Melanocyte of skin (primary cell): ENCODE measurements around the gene TACC2. TPM values are rescaled to one million over a fixed set of nuclear protein-coding genes. Genes with fewer than 3 reads are reported as not detected.

ENCODE experiments used
- small RNA-seq, 2 donors: library from RNA; depleted of rRNA; stranded (forward); fragments of <200 nt; gene quantifications; one replicate each; pipeline ENCODE3, GENCODE V24; 2012
- total RNA-seq, 2 donors: library from RNA; depleted of rRNA; stranded (reverse); fragments of >200 nt; gene quantifications; 2 replicates each; pipeline ENCODE4 v1.2.3, GENCODE V29; 2012

The TACC2 gene, protein sequence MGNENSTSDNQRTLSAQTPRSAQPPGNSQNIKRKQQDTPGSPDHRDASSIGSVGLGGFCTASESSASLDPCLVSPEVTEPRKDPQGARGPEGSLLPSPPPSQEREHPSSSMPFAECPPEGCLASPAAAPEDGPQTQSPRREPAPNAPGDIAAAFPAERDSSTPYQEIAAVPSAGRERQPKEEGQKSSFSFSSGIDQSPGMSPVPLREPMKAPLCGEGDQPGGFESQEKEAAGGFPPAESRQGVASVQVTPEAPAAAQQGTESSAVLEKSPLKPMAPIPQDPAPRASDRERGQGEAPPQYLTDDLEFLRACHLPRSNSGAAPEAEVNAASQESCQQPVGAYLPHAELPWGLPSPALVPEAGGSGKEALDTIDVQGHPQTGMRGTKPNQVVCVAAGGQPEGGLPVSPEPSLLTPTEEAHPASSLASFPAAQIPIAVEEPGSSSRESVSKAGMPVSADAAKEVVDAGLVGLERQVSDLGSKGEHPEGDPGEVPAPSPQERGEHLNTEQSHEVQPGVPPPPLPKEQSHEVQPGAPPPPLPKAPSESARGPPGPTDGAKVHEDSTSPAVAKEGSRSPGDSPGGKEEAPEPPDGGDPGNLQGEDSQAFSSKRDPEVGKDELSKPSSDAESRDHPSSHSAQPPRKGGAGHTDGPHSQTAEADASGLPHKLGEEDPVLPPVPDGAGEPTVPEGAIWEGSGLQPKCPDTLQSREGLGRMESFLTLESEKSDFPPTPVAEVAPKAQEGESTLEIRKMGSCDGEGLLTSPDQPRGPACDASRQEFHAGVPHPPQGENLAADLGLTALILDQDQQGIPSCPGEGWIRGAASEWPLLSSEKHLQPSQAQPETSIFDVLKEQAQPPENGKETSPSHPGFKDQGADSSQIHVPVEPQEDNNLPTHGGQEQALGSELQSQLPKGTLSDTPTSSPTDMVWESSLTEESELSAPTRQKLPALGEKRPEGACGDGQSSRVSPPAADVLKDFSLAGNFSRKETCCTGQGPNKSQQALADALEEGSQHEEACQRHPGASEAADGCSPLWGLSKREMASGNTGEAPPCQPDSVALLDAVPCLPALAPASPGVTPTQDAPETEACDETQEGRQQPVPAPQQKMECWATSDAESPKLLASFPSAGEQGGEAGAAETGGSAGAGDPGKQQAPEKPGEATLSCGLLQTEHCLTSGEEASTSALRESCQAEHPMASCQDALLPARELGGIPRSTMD (N-terminal part only)
- total RNA-seq, result 10 to 100 TPM in 1 of 2 donors, 1 to 10 TPM in 1; 4.1 to 11.0 TPM

DNA sequence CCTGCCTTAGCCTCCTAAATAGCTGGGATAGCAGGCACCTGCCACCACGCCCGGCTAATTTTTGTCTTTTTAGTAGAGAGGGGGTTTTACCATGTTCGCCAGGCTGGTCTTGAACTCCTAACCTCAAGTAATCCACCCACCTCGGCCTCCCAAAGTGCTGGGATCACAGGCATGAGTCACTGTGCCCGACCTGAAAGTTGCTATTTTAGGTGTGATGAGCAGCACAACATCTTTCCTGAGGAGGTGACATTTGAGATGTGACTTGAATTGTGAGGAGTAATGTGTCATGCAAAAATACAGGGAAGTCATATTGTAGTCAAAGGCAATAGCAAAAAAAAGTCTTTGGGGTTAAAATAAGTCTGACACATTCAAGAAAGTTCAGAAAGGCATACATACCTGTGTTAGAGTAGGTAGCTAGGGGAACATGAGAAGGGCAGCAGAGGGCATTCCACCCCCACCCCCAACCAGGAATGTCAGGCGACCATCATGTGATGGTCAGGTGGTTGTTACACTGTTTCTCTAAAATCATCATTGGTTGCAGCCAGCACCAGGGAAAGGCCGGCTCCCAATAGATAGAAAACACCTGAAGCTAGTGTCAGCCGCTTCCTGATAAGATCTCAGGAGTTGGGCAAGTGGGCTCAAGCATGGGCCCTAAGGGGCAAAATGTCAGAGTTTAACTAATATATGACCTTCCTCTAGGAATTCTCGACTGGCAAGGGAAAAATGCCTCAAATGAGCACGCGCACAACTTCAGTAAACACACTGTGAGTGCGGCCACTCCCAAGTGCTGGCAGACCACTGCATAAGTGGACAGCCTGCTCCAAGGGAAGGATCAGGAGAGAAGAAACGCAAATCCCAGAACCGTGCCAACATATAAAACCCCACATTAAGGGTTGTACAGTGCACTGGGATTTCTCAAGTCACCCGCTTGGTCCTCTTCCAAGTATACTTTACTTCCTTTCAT lies at the start of gene TACC2:
Gene TACC2 (plus strand): TSS at position 803 of the 964 bp plus-strand sequence. CDS start 32,819 bp downstream, outside the sequence.

DNA sequence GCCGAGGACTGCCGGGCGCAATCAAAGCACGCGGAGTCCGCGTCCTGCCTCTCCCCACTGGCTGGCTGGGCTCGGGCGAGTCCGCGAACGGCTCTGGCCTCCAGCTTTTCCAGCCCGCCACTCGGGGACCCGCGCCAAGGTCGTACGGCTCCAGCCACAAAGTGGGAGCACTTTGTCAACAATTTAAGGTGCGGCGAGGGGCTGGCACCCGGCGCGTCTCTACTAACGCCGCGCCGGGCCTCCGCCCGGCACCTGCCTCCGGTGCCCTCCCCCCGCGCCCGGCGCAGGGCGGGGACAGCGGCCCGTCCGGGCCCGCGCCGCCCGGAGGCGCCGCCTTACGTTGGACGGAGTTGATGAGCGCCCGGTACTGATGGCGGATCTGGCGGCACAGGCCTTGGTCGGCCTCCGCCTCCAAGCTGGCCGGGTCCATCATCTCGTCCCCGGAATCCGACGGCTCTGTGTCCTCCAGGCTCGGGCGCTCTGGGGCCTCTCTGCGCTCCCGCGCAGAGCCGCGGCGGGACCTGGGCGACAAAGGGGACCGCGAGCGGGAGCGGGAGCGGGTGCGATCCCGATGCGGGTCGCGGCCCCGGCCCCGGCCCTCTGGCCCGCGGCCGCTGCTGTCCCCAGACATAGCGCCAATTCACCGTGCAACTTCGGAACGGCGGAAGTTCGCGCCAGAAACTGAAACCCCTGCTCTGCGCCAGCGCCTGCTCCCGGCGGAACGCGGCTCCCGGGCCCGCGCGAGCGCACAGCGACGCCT lies 14.2 kb upstream of the TACC2 start, which contains the start of gene NSMCE4A:
Gene NSMCE4A (minus strand): TSS at position 683 of the 760 bp plus-strand sequence. CDS start 52 bp downstream, at position 631.

DNA sequence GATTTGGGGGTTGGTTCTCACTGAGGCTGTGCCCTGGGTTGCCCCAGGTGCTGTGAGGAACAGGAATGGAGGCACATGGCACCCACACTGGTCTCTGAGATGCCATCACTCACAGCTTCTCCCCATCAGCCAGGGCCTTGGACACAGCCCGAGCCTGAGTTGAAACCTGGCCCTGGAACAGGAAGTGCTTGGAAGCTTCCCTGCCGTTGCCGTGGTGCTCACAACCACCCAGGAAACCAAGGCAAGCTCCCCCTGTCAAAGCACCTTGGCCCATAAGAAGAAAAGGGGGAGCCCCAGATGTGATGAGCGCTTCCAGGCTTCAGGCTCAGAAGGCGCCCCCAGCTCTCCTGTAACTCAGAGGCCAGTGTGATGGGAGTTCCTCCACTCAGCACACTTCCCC lies 282.1 kb downstream of the TACC2 start, which contains the start of gene BTBD16:
Gene BTBD16 (plus strand): TSS at position 221 of the 400 bp plus-strand sequence. CDS start 3,786 bp downstream, outside the sequence.

Small RNA genes within 50 kb of the gene (small RNA-seq; reads per million reads assigned to genes)
- 0 reads per million in 2 donors for gene RF02219

Other genes with a start within 250 kb of the TACC2 start
- gene ATE1, start 61.1 kb upstream of the TACC2 start, total RNA-seq, result 10 to 100 TPM; 28.6 to 33.0 TPM
- 10 to 100 TPM; 31.3 to 42.3 TPM for gene NSMCE4A, start 13.9 kb upstream of the TACC2 start, total RNA-seq